Ascending aorta (tissue), 2 donors: Measurements from ENCODE around the gene LGALS7. TPM values are rescaled to one million over a fixed set of nuclear protein-coding genes. Genes with fewer than 3 reads are reported as not detected.
"Not testable (repeated sequence)": the region's sequence is repeated elsewhere in the genome, so short reads cannot be mapped to it uniquely, and the experiment has no call there.

ENCODE experiments used
- DNase-seq, 2 donors: peaks; one replicate each; pipeline ENCODE4 v3.0.0-alpha.2; 2019; ENCODE audit warnings: low spot score in 2 of 2
- H3K27ac ChIP-seq, 2 donors: fragments of 200-600 bp; sonication (generic); one replicate each; pipeline ENCODE4 v1.5.1; 2016 to 2017; ENCODE audit warnings: mild to moderate bottlenecking in 1 of 2
- H3K27me3 ChIP-seq: fragments of 200-600 bp; sonication (generic); one replicate; pipeline ENCODE4 v1.5.1; 2017
- H3K36me3 ChIP-seq, 2 donors: fragments of 200-600 bp; sonication (generic); one replicate each; pipeline ENCODE4 v1.5.1; 2016
- H3K4me1 ChIP-seq, 2 donors: fragments of 200-600 bp; sonication (generic); one replicate each; pipeline ENCODE4 v1.5.1; 2016 to 2017; ENCODE audit warnings: mild to moderate bottlenecking in 1 of 2
- H3K4me3 ChIP-seq, 2 donors: fragments of 200-600 bp; sonication (generic); one replicate each; pipeline ENCODE4 v1.5.1; 2016 to 2017; ENCODE audit warnings: mild to moderate bottlenecking in 1 of 2
- H3K9me3 ChIP-seq, 2 donors: fragments of 200-600 bp; sonication (generic); one replicate each; pipeline ENCODE4 v1.5.1; 2016
- intact Hi-C: fragments of 100-400 bp; cut with DNase I; formaldehyde crosslinking; loops from one replicate; pipeline ENCODE4 v1.15.1; 2023
- total RNA-seq: library from RNA; depleted of rRNA; stranded (reverse); fragments of >200 nt; gene quantifications from one replicate; pipeline ENCODE4 v1.1.0, GENCODE V29; 2016
- TF ChIP-seq, protein P1 (sequence below), 3 experiments: fragments of 200-600 bp in 2 of 3; fragments of 450-650 bp in 1 of 3; sonication (generic) in 2 of 3; IDR thresholded peaks; one replicate each; pipeline ENCODE4 v1.5.1; 2016 to 2019; ENCODE audit warnings: antibody characterized with exemption in 3 of 3, mild to moderate bottlenecking in 1 of 3, moderate library complexity in 1 of 3

Gene LGALS7
- total RNA-seq, 1 donor from 2014 or later: not detected

DNA sequence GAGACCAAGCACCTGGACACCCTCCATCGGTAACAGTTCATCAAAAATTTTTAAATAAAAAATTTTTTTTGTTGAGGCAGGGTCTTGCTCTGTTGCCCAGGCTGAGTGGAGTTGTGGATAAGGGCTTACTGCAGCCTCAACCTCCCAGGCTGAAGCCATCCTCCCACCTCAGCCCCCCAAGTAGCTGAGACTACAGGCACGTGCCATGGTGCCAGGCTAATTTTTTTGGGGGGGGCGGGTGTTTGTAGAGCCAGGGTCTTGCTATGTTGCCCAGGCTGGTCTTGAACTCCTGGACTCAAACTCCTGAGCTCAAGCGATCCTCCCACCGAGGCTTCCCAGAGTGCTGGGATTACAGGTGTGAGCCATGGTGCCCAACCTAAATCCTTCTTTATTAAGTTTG lies 20.4 kb upstream of the LGALS7 start:
- H3K27ac ChIP-seq: no peak overlapping the region
- DNase-seq: no peak
- intact Hi-C loops: loop anchor here (2.0 kb wide), 1 partner anchor 19 kb away; no protein-coding TSS in a partner anchor

DNA sequence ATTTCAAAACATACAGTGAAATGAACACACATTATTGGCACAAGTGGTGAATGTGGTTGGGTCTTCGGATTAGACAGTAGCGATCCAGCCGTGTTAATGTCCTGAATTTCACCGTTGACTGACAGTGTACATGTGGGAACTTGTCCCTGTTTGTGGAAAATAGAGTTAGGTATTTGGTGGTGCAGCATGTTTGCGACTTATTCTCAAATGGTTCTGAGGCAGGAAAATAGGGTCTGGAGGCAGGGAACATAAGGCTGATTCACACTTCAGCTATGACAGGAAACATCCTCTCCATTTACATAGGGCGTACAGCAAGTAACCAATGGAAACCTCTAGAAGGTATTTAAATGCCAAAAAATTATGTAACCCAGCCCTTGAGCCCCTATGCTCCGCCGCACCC lies 19.9 kb upstream of the LGALS7 start:
- H3K4me1 ChIP-seq: peaks cover 0 to 6% of the 10 kb centered on the region in 2 donors
- H3K36me3 ChIP-seq: no peaks in the 10 kb centered on the region
- H3K27me3 ChIP-seq: no peaks in the 10 kb centered on the region
- no peak for DNase-seq
- TF ChIP-seq, protein P1, sequence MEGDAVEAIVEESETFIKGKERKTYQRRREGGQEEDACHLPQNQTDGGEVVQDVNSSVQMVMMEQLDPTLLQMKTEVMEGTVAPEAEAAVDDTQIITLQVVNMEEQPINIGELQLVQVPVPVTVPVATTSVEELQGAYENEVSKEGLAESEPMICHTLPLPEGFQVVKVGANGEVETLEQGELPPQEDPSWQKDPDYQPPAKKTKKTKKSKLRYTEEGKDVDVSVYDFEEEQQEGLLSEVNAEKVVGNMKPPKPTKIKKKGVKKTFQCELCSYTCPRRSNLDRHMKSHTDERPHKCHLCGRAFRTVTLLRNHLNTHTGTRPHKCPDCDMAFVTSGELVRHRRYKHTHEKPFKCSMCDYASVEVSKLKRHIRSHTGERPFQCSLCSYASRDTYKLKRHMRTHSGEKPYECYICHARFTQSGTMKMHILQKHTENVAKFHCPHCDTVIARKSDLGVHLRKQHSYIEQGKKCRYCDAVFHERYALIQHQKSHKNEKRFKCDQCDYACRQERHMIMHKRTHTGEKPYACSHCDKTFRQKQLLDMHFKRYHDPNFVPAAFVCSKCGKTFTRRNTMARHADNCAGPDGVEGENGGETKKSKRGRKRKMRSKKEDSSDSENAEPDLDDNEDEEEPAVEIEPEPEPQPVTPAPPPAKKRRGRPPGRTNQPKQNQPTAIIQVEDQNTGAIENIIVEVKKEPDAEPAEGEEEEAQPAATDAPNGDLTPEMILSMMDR (IDR thresholded peaks at IDR 0.05): no peak
- H3K27ac ChIP-seq: no peak overlapping the region
- no peak overlapping the region for H3K4me3 ChIP-seq
- intact Hi-C loops: no loop called here
- no peaks in the 10 kb centered on the region for H3K9me3 ChIP-seq

More for the DNA sequence above, 20.4 kb upstream of the LGALS7 start:
- Histone ChIP-seq H3K9me3 (no peaks in the 10 kb centered on the region), H3K4me1 (peaks cover 0 to 6% of the 10 kb centered on the region in 2 donors), H3K27me3 (no peaks in the 10 kb centered on the region), H3K36me3 (no peaks in the 10 kb centered on the region), H3K4me3 (no peak overlapping the region)
- TF ChIP-seq, protein P1 (IDR thresholded peaks at IDR 0.05): no peak

DNA sequence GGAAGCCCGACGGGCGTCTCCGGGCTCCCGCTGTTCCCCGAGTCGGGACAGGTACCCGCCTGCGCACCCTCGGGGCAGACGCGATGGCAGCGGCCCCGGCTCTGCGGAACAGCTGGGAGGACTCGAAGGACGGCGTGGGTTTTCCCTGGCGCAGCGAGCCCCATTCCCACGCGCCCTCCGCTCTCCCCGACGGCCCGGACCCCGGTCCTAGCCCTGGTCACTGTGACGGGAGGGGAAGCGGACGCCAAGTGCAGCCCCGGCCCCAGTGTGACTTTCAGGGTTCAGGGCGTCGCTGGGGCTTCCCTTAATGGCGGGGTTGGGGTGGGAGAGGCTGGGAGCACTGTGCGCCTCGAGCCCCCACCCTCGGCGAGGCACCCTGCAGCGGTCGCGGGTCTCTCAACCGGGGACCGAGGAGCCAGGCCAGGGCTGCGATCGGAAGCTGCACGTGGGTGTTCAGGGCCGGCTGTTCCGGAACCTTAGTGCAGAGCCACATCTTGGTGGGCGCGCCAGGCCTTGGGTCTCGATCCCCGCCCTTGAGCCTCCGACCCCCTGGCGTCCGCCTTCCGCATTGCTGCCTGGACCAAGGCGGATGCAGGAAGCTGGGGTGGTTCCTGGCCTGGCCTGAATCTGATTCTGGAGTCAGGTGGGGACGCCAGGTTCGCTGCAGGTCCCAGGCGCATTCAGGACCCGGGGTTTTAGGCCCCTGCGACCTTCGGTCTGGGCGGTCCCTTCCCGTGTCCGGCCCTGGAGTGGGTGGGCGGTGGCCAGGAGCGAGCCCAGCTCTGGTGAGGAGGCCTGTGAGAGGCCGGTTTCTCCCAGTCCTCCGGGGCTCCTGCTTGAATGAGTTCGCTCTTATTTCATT lies 19.2 kb upstream of the LGALS7 start:
- peak in 1 of 2 donors; percentile 72 for DNase-seq

DNA sequence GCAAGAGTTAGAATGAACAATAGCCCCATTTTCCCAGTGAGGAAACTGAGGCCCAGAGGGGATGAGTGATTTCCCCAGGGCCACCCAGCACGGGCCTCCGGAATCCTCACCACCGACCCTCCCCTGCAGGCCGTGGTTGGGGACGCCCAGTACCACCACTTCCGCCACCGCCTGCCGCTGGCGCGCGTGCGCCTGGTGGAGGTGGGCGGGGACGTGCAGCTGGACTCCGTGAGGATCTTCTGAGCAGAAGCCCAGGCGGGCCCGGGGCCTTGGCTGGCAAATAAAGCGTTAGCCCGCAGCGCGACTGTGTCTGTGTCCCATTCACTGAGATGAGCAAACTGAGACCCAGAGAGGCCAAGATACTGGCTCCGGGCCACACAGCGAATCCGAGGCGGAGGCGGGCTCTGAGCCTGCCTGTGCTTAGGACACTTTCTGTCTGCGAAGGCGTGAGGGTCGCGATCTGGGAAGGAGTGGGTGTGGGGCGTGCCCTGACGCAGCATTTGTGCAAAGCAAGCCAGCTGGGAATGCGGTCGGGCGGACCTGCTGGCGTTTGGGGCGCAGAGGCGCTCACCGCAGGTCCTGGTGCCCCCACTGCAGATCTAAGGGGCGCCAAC lies 18.2 kb upstream of the LGALS7 start:
- H3K27ac ChIP-seq, H3K27me3 ChIP-seq, H3K4me1 ChIP-seq, H3K4me3 ChIP-seq, intact Hi-C loops, H3K36me3 ChIP-seq, DNase-seq, H3K9me3 ChIP-seq: not testable (repeated sequence)

More for the DNA sequence above, 19.2 kb upstream of the LGALS7 start:
- H3K9me3 ChIP-seq: no peaks in the 10 kb centered on the region
- no peaks in the 10 kb centered on the region for H3K36me3 ChIP-seq
- no peaks in the 10 kb centered on the region for H3K27me3 ChIP-seq
- peaks cover 0 to 6% of the 10 kb centered on the region in 2 donors for H3K4me1 ChIP-seq
- TF ChIP-seq, protein P1 (IDR thresholded peaks at IDR 0.05): peak in 2 of 3 experiments; percentile 15 to 34
- intact Hi-C loops: no loop called here
- H3K27ac ChIP-seq: no peak overlapping the region
- peak overlapping the region; percentile 33 to 42 for H3K4me3 ChIP-seq

DNA sequence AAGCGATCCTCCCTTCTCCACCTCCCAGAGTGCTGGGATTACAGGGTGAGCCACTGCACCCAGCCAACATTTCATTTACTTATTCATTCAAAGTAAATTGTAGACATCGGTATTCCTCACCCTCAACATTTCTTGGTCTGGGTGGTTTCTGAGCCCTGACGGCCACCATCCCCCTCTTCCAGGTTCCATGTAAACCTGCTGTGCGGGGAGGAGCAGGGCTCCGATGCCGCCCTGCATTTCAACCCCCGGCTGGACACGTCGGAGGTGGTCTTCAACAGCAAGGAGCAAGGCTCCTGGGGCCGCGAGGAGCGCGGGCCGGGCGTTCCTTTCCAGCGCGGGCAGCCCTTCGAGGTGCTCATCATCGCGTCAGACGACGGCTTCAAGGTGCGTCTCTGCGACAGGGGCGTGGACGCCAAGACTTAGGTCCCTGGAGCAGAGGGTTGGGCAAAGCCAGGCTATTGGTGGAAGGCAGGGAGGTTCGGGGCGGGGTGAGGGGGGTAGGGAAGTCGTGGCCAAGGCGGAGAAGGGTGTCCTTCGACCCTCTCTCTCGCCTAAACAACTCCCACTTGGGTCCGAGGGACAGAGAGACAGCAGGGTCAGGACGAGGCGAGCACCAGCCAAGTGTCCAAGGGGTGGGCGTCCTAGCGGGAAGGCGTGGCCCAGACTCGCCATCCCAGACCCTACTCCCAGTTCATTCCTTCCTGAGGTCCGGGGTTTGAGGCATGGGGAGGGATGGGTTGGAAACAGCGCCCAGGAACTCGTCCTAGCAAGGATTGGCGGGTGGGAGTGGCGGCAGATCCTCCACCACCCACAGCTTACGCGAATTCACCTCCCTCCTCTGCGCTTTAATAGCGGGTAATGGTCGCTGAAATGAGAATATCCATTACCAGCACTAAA lies 17.4 kb upstream of the LGALS7 start:
- H3K36me3 ChIP-seq, intact Hi-C loops, H3K4me1 ChIP-seq, H3K27ac ChIP-seq, H3K4me3 ChIP-seq, H3K27me3 ChIP-seq, H3K9me3 ChIP-seq, DNase-seq: not testable (repeated sequence)

DNA sequence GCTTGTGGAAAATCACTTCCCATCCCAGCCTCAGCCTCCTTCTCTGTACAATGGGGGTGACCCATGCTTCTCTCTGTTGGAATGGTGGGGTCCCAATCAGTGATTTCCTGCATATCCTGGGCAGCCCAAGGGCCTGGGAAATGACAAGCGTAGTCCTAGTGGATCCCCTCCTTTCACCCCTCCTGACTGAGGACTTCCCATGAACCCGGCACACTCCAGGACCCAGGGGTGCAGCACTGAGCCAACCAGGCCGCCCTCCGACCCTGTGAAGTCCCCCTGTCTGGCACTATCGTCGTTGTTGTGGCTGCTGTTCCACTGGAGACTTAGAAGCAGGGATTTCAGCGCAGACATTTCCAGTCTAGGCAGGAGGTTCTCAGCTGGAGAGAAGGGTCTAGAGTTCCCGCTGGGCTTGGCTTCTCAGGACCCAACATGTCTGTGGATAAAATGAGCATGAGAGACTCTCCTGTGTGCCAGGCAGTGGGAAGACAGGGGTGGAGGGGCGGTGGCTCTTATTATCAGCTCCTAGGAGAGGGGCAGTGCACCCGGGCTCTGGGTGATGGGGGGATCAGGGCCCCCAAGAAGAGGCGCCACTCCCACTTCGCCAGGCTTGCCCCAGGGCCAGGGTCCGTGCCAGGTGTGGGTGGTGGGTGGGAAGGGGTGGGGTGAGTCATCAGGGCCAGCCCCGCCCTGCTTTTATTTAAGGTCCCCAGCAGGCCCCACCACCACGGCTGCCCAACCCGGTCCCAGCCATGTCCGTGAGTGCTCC lies 15.3 kb upstream of the LGALS7 start, which contains the start of gene LGALS7B:
Gene LGALS7B, plus strand, starts transcription at position 723 of the 766 bp plus-strand sequence. Its CDS starts 27 bp downstream, at position 750.
- TF ChIP-seq, protein P1 (IDR thresholded peaks at IDR 0.05): no peak
- DNase-seq: no peak
- H3K27me3 ChIP-seq: no peaks in the 10 kb centered on the region
- H3K4me3 ChIP-seq: no peak within 1 kb of the TSS
- no peaks in the 10 kb centered on the region for H3K36me3 ChIP-seq
- H3K4me1 ChIP-seq: peaks cover 0 to 6% of the 10 kb centered on the region in 2 donors
- intact Hi-C loops: no loop called here
- no peak within 1 kb of the TSS for H3K27ac ChIP-seq
- no peaks in the 10 kb centered on the region for H3K9me3 ChIP-seq
